HepG2 (cell line): ENCODE measurements around the gene GPN2. TPM values are rescaled to one million over a fixed set of nuclear protein-coding genes. Genes with fewer than 3 reads are reported as not detected.
A peak's percentile ranks its signal among the peaks of the same experiment; 100 is the strongest.

Experiments used
- ATF4 ChIP-seq, 2 experiments: fragments of 450-650 bp in 1 of 2; sonication (generic) in 1 of 2; formaldehyde crosslinking; IDR thresholded peaks; 2 replicates each; pipeline versions ENCODE4 v1.5.0 to v1.8.0; 2020 to 2022; ENCODE audit warnings: mild to moderate bottlenecking in 1 of 2, missing genetic modification reagents in 1 of 2
- GATAD2A ChIP-seq: IDR thresholded peaks from 2 replicates; pipeline ENCODE4 v1.6.1; 2016
- GFI1 ChIP-seq: sonication (generic); formaldehyde crosslinking; IDR thresholded peaks from 2 replicates; pipeline ENCODE4 v1.5.0; 2020; ENCODE audit warnings: missing genetic modification reagents, mild to moderate bottlenecking, borderline replicate concordance
- GPBP1L1 ChIP-seq: sonication (generic); formaldehyde crosslinking; IDR thresholded peaks from 2 replicates; pipeline ENCODE4 v1.5.0; 2020; ENCODE audit warnings: mild to moderate bottlenecking, missing genetic modification reagents
- HNRNPLL ChIP-seq: fragments of 200-400 bp; formaldehyde crosslinking; IDR thresholded peaks from 2 replicates; pipeline ENCODE4 v1.6.1; 2017; ENCODE audit warnings: mild to moderate bottlenecking, low read depth, low read length; ENCODE audit not compliant: poor library complexity, severe bottlenecking
- KAT2B ChIP-seq: fragments of 150-350 bp; IDR thresholded peaks from 2 replicates; pipeline ENCODE4 v1.6.1; 2014; ENCODE audit warnings: low read depth, low read length, borderline replicate concordance
- TMF1 ChIP-seq: sonication (generic); formaldehyde crosslinking; IDR thresholded peaks from 2 replicates; pipeline ENCODE4 v1.8.1; 2022; ENCODE audit warnings: low read depth, missing genetic modification reagents
- ZBTB34 ChIP-seq: sonication (generic); formaldehyde crosslinking; IDR thresholded peaks from 2 replicates; pipeline ENCODE4 v1.8.0; 2022; ENCODE audit warnings: mild to moderate bottlenecking, missing genetic modification reagents
- ZFP82 ChIP-seq: sonication (generic); formaldehyde crosslinking; IDR thresholded peaks from 2 replicates; pipeline ENCODE4 v1.5.1; 2020; ENCODE audit warnings: mild to moderate bottlenecking, missing genetic modification reagents, borderline replicate concordance
- ZMAT3 ChIP-seq: sonication (generic); formaldehyde crosslinking; conservative IDR thresholded peaks from 2 replicates; pipeline ENCODE4 v1.7.0; 2021; ENCODE audit warnings: missing genetic modification reagents
- ZNF10 ChIP-seq: sonication (generic); formaldehyde crosslinking; IDR thresholded peaks from 2 replicates; pipeline ENCODE4 v1.4.0; 2020; ENCODE audit warnings: mild to moderate bottlenecking, low read depth, missing genetic modification reagents, borderline replicate concordance
- ZNF276 ChIP-seq: sonication (generic); formaldehyde crosslinking; IDR thresholded peaks from 2 replicates; pipeline ENCODE4 v1.4.0; 2020; ENCODE audit warnings: mild to moderate bottlenecking, low read depth, missing genetic modification reagents
- ZNF362 ChIP-seq: sonication (generic); formaldehyde crosslinking; IDR thresholded peaks from 2 replicates; pipeline ENCODE4 v1.4.0; 2020; ENCODE audit warnings: missing genetic modification reagents, mild to moderate bottlenecking, borderline replicate concordance
- ZNF614 ChIP-seq: IDR thresholded peaks from 2 replicates; pipeline ENCODE4 v1.6.1; 2018; ENCODE audit warnings: missing biosample characterization, missing genetic modification reagents, inconsistent platforms, borderline replicate concordance
- ZNF687 ChIP-seq: sonication (generic); formaldehyde crosslinking; IDR thresholded peaks from 2 replicates; pipeline ENCODE4 v1.5.1; 2020; ENCODE audit warnings: mild to moderate bottlenecking, missing genetic modification reagents, moderate library complexity
- ZSCAN5A ChIP-seq: sonication (generic); formaldehyde crosslinking; IDR thresholded peaks from 2 replicates; pipeline ENCODE4 v1.8.0; 2022; ENCODE audit warnings: mild to moderate bottlenecking, missing genetic modification reagents, borderline replicate concordance
- polyA plus RNA-seq, 8 experiments: library from polyadenylated mRNA; depleted of rRNA in 3 of 8; stranded (reverse) in 7 of 8; unstranded in 1 of 8; fragments of >200 nt; fragmentation: Illumina TruSeq in 4 of 8; extraction: Trizol in 4 of 8; gene quantifications; 2 replicates each; pipeline versions ENCODE4 v1.2.1 to v1.2.3, GENCODE V29; 2011 to 2016; ENCODE audit warnings: low read depth in 4 of 8, missing spikeins in 1 of 8, mixed read lengths in 1 of 8; ENCODE audit not compliant: insufficient read depth in 1 of 8
- total RNA-seq, 5 experiments: library from RNA; depleted of rRNA; stranded (reverse); fragments of >200 nt; fragmentation: Illumina TruSeq; extraction: Trizol; gene quantifications; 2 replicates each; pipeline ENCODE4 v1.2.3, GENCODE V29; 2016; ENCODE audit warnings: low read depth in 1 of 5

GPN2 gene
- total and polyA plus RNA-seq, 2 of the 13 experiments (the other 11 are each of a cell fraction or from before 2014, with no cell fraction given) = 19.3 to 38.9 TPM

GRCh38 chr1:26913389-26913753 lies 23.3 kb upstream of the GPN2 start (continued):
- TF ChIP-seq ZNF276 (CRISPR knock-in tag) = no peak
- TF ChIP-seq ZFP82 (CRISPR knock-in tag) = no peak; the same call in 1 of the 2 replicates
- TF ChIP-seq ZNF687 (CRISPR knock-in tag) = no peak
- TF ChIP-seq KAT2B = no peak
- TF ChIP-seq ZNF362 (CRISPR knock-in tag) = no peak
- TF ChIP-seq HNRNPLL = no peak
- no peak; the same call in 1 of the 2 replicates for TF ChIP-seq ZMAT3 (CRISPR knock-in tag)
- no peak for TF ChIP-seq ATF4 (CRISPR knock-in tag; IDR thresholded peaks at IDR 0.05)
- no peak for TF ChIP-seq GPBP1L1 (CRISPR knock-in tag)
- TF ChIP-seq TMF1 = peak; percentile 24; the same call in 1 of the 2 replicates
- TF ChIP-seq GFI1 = no peak
- no peak for TF ChIP-seq ZSCAN5A (CRISPR knock-in tag)
- TF ChIP-seq ZBTB34 (CRISPR knock-in tag) = no peak; the same call in 1 of the 2 replicates
- no peak for TF ChIP-seq ZNF10 (CRISPR knock-in tag)
- TF ChIP-seq GATAD2A (CRISPR knock-in tag) = no peak
- TF ChIP-seq ZNF614 = no peak
